Stimulated activated CD8-positive, alpha-beta memory T cell treated with anti-CD3 and anti-CD28 coated beads, Interleukin-2, amount 100 ng/mL, for 48 hours (primary cell): Measurements from ENCODE around the gene SLC25A31.

Experiments used
- DNase-seq, 2 donors: peaks; one replicate each; pipeline ENCODE4 v3.0.0-alpha.2; 2020; ENCODE audit warnings: low read depth in 2 of 2

Gene SLC25A31

GRCh38 chr4:127730142-127730913 lies at the start of gene SLC25A31:
TSS of gene SLC25A31 (plus strand) at chr4:127730400. CDS start at chr4:127730546, 146 bp downstream.
- DNase-seq, result no peak

- DNase-seq, result no peak
Observed at GRCh38 chr4:127685292-127685691, 44.9 kb upstream of the SLC25A31 start.

GRCh38 chr4:127686658-127687057 lies 43.5 kb upstream of the SLC25A31 start:
- no peak for DNase-seq

- DNase-seq, result no peak
Observed at GRCh38 chr4:127687580-127687979, 42.6 kb upstream of the SLC25A31 start.

GRCh38 chr4:127698789-127699200 lies 31.4 kb upstream of the SLC25A31 start:
- DNase-seq, result no peak

- no peak for DNase-seq
Observed at GRCh38 chr4:127708985-127709384, 21.2 kb upstream of the SLC25A31 start.

- no peak for DNase-seq
Observed at GRCh38 chr4:127709456-127709855, 20.7 kb upstream of the SLC25A31 start.

- no peak for DNase-seq
Observed at GRCh38 chr4:127731406-127731805, 1.2 kb downstream of the SLC25A31 start.

- no peak for DNase-seq
Observed at GRCh38 chr4:127732623-127733328, 2.6 kb downstream of the SLC25A31 start.

- no peak for DNase-seq
Observed at GRCh38 chr4:127734976-127735375, 4.8 kb downstream of the SLC25A31 start.

GRCh38 chr4:127737295-127737694 lies 7.1 kb downstream of the SLC25A31 start:
- DNase-seq, result no peak

GRCh38 chr4:127741247-127741646 lies 11.0 kb downstream of the SLC25A31 start:
- DNase-seq, result no peak

GRCh38 chr4:127747883-127748282 lies 17.7 kb downstream of the SLC25A31 start:
- no peak for DNase-seq

- DNase-seq, result no peak
Observed at GRCh38 chr4:127748957-127749356, 18.8 kb downstream of the SLC25A31 start.

- no peak for DNase-seq
Observed at GRCh38 chr4:127756906-127757305, 26.7 kb downstream of the SLC25A31 start.

- no peak for DNase-seq
Observed at GRCh38 chr4:127759228-127759820, 29.1 kb downstream of the SLC25A31 start.

GRCh38 chr4:127759893-127760292 lies 29.7 kb downstream of the SLC25A31 start:
- no peak for DNase-seq

- DNase-seq, result no peak
Observed at GRCh38 chr4:127771535-127772275, 41.5 kb downstream of the SLC25A31 start.

GRCh38 chr4:127772769-127773671 lies 42.8 kb downstream of the SLC25A31 start:
- DNase-seq, result no peak

GRCh38 chr4:127775843-127776242 lies 45.6 kb downstream of the SLC25A31 start:
- DNase-seq, result no peak

GRCh38 chr4:127776620-127777019 lies 46.4 kb downstream of the SLC25A31 start:
- no peak for DNase-seq
